ENCODE data around the gene PRR5L.

PRR5L gene

DNA sequence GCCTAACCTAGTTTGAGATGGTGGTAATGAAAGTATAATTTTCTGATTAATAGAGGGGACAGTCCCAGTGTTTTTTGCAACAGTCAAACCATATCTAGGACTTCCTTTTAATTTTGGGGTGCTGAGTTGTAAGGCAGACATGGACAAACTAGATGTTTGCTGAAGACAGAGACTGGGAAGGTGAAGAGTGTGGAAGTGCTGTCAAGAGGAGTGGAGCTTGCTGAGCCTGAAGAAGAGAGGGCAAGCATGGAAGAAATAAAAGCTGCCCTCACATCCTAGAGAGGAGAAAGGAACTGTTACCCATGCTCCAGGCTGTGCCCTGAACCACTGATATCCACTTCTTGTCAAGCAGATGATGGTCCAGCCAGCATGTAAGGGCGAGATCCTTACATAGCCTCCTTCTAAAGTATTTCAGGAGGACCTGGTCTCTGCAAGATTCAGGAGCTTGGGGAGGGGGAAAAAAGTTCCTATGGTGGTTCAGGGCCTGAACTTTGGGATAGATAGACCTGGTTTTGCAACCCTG is 51.4 kb downstream of the PRR5L start:
- H3K4me3 Mint-ChIP-seq, result no peak overlapping the region
- TF ChIP-seq, protein P1, sequence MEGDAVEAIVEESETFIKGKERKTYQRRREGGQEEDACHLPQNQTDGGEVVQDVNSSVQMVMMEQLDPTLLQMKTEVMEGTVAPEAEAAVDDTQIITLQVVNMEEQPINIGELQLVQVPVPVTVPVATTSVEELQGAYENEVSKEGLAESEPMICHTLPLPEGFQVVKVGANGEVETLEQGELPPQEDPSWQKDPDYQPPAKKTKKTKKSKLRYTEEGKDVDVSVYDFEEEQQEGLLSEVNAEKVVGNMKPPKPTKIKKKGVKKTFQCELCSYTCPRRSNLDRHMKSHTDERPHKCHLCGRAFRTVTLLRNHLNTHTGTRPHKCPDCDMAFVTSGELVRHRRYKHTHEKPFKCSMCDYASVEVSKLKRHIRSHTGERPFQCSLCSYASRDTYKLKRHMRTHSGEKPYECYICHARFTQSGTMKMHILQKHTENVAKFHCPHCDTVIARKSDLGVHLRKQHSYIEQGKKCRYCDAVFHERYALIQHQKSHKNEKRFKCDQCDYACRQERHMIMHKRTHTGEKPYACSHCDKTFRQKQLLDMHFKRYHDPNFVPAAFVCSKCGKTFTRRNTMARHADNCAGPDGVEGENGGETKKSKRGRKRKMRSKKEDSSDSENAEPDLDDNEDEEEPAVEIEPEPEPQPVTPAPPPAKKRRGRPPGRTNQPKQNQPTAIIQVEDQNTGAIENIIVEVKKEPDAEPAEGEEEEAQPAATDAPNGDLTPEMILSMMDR (IDR thresholded peaks at IDR 0.05), result no peak
- no peak overlapping the region for H3K27ac Mint-ChIP-seq
- H3K4me1 Mint-ChIP-seq, result peaks cover 11% of the 10 kb centered on the region
- DNase-seq, result no peak
- H3K36me3 Mint-ChIP-seq (ENCODE audit: low read depth), result no peaks in the 10 kb centered on the region
- H3K27me3 Mint-ChIP-seq (ENCODE audit: low read depth, poor library complexity), result peaks cover 7% of the 10 kb centered on the region
- no peaks in the 10 kb centered on the region for H3K9me3 Mint-ChIP-seq

DNA sequence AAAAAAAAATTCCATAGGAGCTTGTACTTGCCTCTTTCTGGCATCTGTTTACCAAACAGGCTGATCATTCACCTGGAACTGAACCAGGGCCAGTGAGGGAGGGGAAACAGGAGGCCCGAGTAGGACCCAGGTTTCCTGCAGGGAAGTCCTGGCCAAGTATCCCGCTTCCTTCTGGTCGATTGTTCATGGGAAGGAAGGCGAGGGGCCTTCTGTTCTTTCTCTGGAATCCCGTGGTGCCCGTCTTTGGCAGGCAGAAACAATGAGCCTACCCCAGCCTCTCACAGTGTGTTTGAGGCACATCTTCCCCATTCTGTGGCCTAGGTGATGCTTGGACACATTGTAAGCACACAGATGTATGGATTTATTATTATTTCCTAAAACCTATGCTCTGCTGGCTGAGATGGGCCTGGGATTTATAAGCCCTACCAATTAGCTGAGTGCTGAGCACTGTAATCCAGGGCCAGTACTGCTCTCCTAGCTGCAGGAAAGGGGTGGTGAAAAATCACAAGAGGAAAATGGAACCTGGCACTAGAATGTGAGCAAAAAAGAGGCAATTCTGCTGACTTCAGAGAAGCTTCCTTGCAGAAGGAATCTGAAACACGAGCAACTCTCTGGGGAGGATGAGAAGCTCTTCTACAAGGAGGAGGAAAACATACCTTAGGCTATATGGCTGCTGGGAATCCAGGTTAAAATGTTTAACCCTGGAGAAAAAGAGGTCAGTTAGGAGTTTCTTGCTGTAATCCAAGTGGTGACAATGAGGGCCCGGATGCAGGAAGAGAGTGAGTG is 53.5 kb downstream of the PRR5L start:
- Mint-ChIP-seq H3K27ac (peak overlapping the region; percentile 77), H3K4me1 (peaks cover 11% of the 10 kb centered on the region), H3K9me3 (no peaks in the 10 kb centered on the region), H3K4me3 (no peak overlapping the region), H3K36me3 (ENCODE audit: low read depth) (no peaks in the 10 kb centered on the region), H3K27me3 (ENCODE audit: low read depth, poor library complexity) (peaks cover 11% of the 10 kb centered on the region)
- DNase-seq, result no peak
- TF ChIP-seq, protein P1 (IDR thresholded peaks at IDR 0.05), result no peak

DNA sequence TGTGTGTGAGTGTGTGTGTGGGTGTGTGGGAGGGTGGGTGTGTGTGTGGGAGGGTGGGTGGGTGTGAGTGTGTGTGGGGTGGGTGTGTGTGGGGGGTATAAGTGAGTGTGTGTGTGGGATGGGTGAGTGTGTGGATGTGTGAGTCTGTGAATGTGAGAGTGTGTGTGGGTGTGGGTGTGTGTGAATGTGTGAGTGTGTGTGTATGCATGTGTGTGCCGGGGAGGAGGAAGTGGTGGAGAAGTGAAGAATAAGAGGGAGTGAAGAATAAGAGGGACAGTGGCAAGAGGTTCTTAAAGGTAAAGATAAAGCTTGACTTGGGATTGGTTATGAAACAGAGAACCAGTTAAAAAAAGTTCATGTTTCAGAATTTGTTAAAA is 54.0 kb downstream of the PRR5L start:
- Mint-ChIP-seq H3K4me1 (peaks cover 11% of the 10 kb centered on the region), H3K36me3 (ENCODE audit: low read depth) (no peaks in the 10 kb centered on the region), H3K27ac (peak overlapping the region; percentile 77), H3K4me3 (no peak overlapping the region), H3K9me3 (no peaks in the 10 kb centered on the region), H3K27me3 (ENCODE audit: low read depth, poor library complexity) (peaks cover 11% of the 10 kb centered on the region)
- DNase-seq, result no peak
- TF ChIP-seq, protein P1 (IDR thresholded peaks at IDR 0.05), result no peak

DNA sequence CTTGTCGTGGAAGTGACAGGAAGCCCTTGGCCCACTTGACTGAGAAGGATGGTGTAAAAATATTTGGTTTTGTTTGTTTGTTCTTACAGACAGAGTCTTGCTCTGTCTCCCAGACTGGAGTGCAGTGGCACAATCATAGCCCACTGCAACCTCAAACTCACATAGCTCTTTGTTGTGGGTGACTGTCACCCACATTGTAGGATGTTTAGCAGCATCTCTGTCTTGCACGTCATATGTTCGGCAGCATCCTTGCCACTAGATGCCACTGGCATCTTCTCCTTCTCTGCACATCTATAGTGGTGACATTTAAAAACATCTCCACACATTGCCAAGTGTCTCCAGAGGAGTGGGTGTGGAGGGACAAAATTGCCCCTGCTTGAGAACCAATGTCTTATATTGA is 56.8 kb downstream of the PRR5L start:
- Mint-ChIP-seq H3K4me1 (peaks cover 11% of the 10 kb centered on the region), H3K27me3 (ENCODE audit: low read depth, poor library complexity) (peaks cover 11% of the 10 kb centered on the region), H3K27ac (no peak overlapping the region), H3K36me3 (ENCODE audit: low read depth) (no peaks in the 10 kb centered on the region), H3K4me3 (no peak overlapping the region), H3K9me3 (no peaks in the 10 kb centered on the region)
- TF ChIP-seq, protein P1 (IDR thresholded peaks at IDR 0.05), result no peak
- no peak for DNase-seq

DNA sequence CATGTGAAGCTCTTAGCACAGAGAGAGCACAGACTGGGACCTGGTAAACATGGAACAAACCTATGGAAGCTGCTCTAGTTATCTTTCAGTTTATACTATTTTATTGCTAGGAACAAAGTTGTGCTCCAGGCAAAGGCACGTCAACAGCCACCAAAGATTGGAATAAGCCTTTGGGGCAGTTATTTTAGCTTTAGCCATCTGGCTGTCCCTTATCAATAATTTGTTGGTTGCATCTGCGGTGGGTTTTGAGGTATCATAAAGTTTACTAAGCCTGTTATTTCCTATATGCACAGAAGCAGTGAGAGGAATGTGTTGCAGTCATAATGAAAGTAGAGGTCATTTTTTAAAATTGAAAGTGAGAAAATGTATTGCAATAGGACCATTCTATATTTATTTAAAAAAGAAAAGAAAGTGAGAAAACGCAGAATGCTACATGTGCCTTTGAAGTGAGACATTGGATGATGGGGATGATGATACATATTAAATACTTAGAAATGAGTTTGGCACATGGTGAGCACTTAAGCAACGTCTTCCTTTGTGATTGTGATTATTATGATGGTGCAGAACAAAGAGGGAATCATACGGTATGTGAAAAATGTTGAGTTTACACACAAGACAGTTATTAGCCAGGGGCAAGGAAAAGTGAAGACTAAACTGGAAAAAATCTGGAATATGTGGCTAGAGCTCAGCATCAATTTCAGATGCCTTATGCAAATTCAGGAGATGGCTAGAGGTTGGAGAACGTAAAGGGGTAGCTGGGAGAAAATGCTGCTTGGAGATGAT is 58.3 kb downstream of the PRR5L start:
- Mint-ChIP-seq H3K27ac (peak overlapping the region; percentile 2), H3K27me3 (ENCODE audit: low read depth, poor library complexity) (peaks cover 11% of the 10 kb centered on the region), H3K9me3 (no peaks in the 10 kb centered on the region), H3K4me3 (no peak overlapping the region), H3K4me1 (peaks cover 12% of the 10 kb centered on the region), H3K36me3 (ENCODE audit: low read depth) (no peaks in the 10 kb centered on the region)
- no peak for DNase-seq
- TF ChIP-seq, protein P1 (IDR thresholded peaks at IDR 0.05), result no peak
